ENCODE measurements around the gene SPATA6.

GRCh38 chr1:48405940-48406339 lies 66.1 kb downstream of the SPATA6 start:
- TF ChIP-seq, protein P1, sequence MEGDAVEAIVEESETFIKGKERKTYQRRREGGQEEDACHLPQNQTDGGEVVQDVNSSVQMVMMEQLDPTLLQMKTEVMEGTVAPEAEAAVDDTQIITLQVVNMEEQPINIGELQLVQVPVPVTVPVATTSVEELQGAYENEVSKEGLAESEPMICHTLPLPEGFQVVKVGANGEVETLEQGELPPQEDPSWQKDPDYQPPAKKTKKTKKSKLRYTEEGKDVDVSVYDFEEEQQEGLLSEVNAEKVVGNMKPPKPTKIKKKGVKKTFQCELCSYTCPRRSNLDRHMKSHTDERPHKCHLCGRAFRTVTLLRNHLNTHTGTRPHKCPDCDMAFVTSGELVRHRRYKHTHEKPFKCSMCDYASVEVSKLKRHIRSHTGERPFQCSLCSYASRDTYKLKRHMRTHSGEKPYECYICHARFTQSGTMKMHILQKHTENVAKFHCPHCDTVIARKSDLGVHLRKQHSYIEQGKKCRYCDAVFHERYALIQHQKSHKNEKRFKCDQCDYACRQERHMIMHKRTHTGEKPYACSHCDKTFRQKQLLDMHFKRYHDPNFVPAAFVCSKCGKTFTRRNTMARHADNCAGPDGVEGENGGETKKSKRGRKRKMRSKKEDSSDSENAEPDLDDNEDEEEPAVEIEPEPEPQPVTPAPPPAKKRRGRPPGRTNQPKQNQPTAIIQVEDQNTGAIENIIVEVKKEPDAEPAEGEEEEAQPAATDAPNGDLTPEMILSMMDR (conservative IDR thresholded peaks at IDR 0.05; ENCODE audit: low read length) = no peak
- no peak for TF ChIP-seq EZH2phosphoT487 (IDR thresholded peaks at IDR 0.05; ENCODE audit: borderline replicate concordance)
